ENCODE results near the gene NLK.

Gene NLK

DNA sequence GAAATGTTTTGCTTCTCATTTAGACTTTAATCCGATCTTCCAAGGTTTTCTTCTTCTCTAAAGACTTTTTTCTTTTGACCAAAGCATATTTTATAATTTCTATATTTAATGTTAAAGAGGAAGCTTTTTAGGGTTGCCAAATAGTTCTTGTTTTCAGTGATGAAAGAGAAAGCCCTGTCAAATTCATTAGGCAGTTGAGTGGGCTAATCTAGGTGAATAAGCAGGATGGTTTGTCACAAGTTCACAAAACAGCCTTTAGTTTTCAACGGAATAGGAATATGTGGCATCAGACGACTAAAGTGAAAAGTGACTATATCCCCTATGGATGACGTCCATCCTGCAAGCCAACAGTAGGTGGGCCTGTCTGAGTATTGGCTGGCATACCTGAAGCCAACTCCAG lies 118.8 kb downstream of the NLK start:
- Histone ChIP-seq H3K9ac (ENCODE audit: low read length) (no peak overlapping the region), H2AFZ (ENCODE audit: low read depth, low read length, severe bottlenecking) (no peak overlapping the region), H3K4me3 (ENCODE audit: insufficient read depth, low read length, poor library complexity, severe bottlenecking) (no peak overlapping the region), H3K36me3 (ENCODE audit: low read length) (no peaks in the 10 kb centered on the region), H4K20me1 (ENCODE audit: low read depth, low read length) (no peaks in the 10 kb centered on the region), H3K9me2 (replicated peaks; ENCODE audit: insufficient read depth, low read length) (no peaks in the 10 kb centered on the region), H3K79me2 (ENCODE audit: insufficient read depth, low read length) (no peaks in the 10 kb centered on the region), H3F3A (ENCODE audit: insufficient read depth) (no peaks in the 10 kb centered on the region), H3K9me3 (ENCODE audit: insufficient read depth, low read length) (no peaks in the 10 kb centered on the region), H3K27me3 (ENCODE audit: low read length) (no peaks in the 10 kb centered on the region), H3K4me2 (ENCODE audit: low read depth, low read length, poor library complexity, severe bottlenecking) (no peak overlapping the region), H3K27ac (ENCODE audit: low read depth, low read length) (no peak overlapping the region)
- TF ChIP-seq, protein P1, sequence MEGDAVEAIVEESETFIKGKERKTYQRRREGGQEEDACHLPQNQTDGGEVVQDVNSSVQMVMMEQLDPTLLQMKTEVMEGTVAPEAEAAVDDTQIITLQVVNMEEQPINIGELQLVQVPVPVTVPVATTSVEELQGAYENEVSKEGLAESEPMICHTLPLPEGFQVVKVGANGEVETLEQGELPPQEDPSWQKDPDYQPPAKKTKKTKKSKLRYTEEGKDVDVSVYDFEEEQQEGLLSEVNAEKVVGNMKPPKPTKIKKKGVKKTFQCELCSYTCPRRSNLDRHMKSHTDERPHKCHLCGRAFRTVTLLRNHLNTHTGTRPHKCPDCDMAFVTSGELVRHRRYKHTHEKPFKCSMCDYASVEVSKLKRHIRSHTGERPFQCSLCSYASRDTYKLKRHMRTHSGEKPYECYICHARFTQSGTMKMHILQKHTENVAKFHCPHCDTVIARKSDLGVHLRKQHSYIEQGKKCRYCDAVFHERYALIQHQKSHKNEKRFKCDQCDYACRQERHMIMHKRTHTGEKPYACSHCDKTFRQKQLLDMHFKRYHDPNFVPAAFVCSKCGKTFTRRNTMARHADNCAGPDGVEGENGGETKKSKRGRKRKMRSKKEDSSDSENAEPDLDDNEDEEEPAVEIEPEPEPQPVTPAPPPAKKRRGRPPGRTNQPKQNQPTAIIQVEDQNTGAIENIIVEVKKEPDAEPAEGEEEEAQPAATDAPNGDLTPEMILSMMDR (IDR thresholded peaks at IDR 0.05; ENCODE audit: insufficient read depth, low read length, poor library complexity, severe bottlenecking) = no peak
- TF ChIP-seq EZH2phosphoT487 (conservative IDR thresholded peaks at IDR 0.05; ENCODE audit: low read length) = no peak

DNA sequence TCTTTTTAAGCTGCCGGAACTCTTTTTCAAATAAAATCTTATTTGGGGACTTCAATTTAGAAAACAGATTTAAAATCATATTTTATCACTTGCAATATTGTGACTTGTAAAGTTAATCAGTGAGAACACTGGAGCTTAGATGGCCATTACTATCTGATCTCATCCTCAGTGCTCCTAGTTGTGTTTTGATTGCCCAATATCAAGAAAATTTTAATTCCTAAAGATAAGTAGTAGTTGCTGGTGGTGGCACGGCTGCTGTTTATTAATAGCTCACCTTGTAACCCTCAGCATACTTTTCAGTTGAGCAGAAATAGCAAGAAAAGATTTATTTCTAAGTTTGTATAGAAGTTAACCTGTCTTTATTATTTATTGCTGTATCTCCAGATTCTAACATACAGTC lies 124.0 kb downstream of the NLK start:
- H3K4me3 ChIP-seq (ENCODE audit: insufficient read depth, low read length, poor library complexity, severe bottlenecking) = no peak overlapping the region
- no peaks in the 10 kb centered on the region for H3K9me2 ChIP-seq (replicated peaks; ENCODE audit: insufficient read depth, low read length)
- TF ChIP-seq, protein P1 (IDR thresholded peaks at IDR 0.05; ENCODE audit: insufficient read depth, low read length, poor library complexity, severe bottlenecking) = no peak
- no peak for TF ChIP-seq EZH2phosphoT487 (conservative IDR thresholded peaks at IDR 0.05; ENCODE audit: low read length)
- H4K20me1 ChIP-seq (ENCODE audit: low read depth, low read length) = no peaks in the 10 kb centered on the region
- H3K27me3 ChIP-seq (ENCODE audit: low read length) = no peaks in the 10 kb centered on the region
- no peak overlapping the region for H3K9ac ChIP-seq (ENCODE audit: low read length)
- no peak overlapping the region for H2AFZ ChIP-seq (ENCODE audit: low read depth, low read length, severe bottlenecking)
- no peaks in the 10 kb centered on the region for H3K79me2 ChIP-seq (ENCODE audit: insufficient read depth, low read length)
- H3F3A ChIP-seq (ENCODE audit: insufficient read depth) = no peaks in the 10 kb centered on the region
- H3K9me3 ChIP-seq (ENCODE audit: insufficient read depth, low read length) = no peaks in the 10 kb centered on the region
- H3K36me3 ChIP-seq (ENCODE audit: low read length) = peaks cover 5% of the 10 kb centered on the region; the same call in 1 of the 2 replicates
- H3K4me2 ChIP-seq (ENCODE audit: low read depth, low read length, poor library complexity, severe bottlenecking) = no peak overlapping the region
- H3K27ac ChIP-seq (ENCODE audit: low read depth, low read length) = no peak overlapping the region

DNA sequence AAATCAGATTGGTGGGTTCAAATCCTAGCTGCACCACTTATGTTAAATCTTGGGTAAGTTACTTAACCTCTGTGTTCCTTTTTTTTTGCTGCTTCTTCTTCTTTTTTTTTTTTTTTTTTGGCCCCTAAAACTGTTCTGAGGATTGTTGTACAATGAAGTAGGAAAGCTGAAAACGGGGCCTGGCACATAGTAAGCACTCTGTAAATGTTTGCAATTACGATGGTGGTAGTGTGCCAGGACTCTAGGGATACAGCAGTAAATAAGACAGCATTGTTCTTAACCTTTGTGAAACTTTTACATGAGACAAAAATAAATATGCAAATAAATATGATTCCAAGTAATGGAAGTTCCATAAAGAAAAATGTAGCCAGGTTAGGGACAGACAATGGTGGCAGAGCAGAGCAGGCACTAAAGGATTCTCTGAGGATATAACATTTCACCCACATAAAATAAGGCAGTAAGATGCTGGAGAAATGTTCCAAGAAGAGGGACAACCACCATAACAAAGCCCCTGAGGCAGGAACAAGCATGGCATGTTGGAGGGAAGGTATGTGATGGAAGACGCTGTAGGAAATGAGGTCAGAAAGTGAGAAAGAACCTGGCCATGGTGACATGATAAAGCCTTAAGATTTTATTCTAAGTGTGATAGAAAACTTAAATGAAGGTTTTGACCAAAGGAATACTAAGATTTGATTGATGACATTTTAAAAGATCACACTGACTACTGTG lies 127.3 kb downstream of the NLK start:
- no peaks in the 10 kb centered on the region for H3K79me2 ChIP-seq (ENCODE audit: insufficient read depth, low read length)
- H3K9ac ChIP-seq (ENCODE audit: low read length) = no peak overlapping the region
- H3K27ac ChIP-seq (ENCODE audit: low read depth, low read length) = no peak overlapping the region
- H3F3A ChIP-seq (ENCODE audit: insufficient read depth) = no peaks in the 10 kb centered on the region
- H2AFZ ChIP-seq (ENCODE audit: low read depth, low read length, severe bottlenecking) = no peak overlapping the region
- H4K20me1 ChIP-seq (ENCODE audit: low read depth, low read length) = no peaks in the 10 kb centered on the region
- H3K27me3 ChIP-seq (ENCODE audit: low read length) = no peaks in the 10 kb centered on the region
- H3K4me3 ChIP-seq (ENCODE audit: insufficient read depth, low read length, poor library complexity, severe bottlenecking) = no peak overlapping the region
- no peaks in the 10 kb centered on the region for H3K9me2 ChIP-seq (replicated peaks; ENCODE audit: insufficient read depth, low read length)
- H3K4me2 ChIP-seq (ENCODE audit: low read depth, low read length, poor library complexity, severe bottlenecking) = no peak overlapping the region
- no peak for TF ChIP-seq EZH2phosphoT487 (conservative IDR thresholded peaks at IDR 0.05; ENCODE audit: low read length)
- TF ChIP-seq, protein P1 (IDR thresholded peaks at IDR 0.05; ENCODE audit: insufficient read depth, low read length, poor library complexity, severe bottlenecking) = no peak
- H3K9me3 ChIP-seq (ENCODE audit: insufficient read depth, low read length) = no peaks in the 10 kb centered on the region
- H3K36me3 ChIP-seq (ENCODE audit: low read length) = peaks cover 9% of the 10 kb centered on the region; the same call in 1 of the 2 replicates

Data from SU-DHL-6 (cell line).